GM18951 (cell line): ENCODE measurements around the gene ASAP2.

ENCODE experiments used
- POLR2A ChIP-seq: IDR thresholded peaks from 4 replicates; pipeline ENCODE4 v1.6.1; 2011; ENCODE audit warnings: mild to moderate bottlenecking; ENCODE audit not compliant: insufficient read length, insufficient read depth; ENCODE audit errors: extremely low read depth
- in situ Hi-C: fragments of 300-500 bp; cut with MboI; formaldehyde crosslinking; loops from one replicate; pipeline ENCODE4 v1.12.0; 2022; ENCODE audit warnings: low sequenced_read_pairs, mixed read lengths, inconsistent platforms; ENCODE audit not compliant: unreplicated experiment

The ASAP2 gene

GRCh38 chr2:9310377-9310776 lies 103.8 kb downstream of the ASAP2 start:
- no peak for TF ChIP-seq POLR2A
- in situ Hi-C loops = no loop called here

- in situ Hi-C loops = no loop called here
- no peak for TF ChIP-seq POLR2A
These were observed 104.2 kb downstream of the ASAP2 start for GRCh38 chr2:9310798-9311197.

- TF ChIP-seq POLR2A = no peak
- in situ Hi-C loops = no loop called here
These were observed 104.9 kb downstream of the ASAP2 start for GRCh38 chr2:9311488-9311887.

DNA sequence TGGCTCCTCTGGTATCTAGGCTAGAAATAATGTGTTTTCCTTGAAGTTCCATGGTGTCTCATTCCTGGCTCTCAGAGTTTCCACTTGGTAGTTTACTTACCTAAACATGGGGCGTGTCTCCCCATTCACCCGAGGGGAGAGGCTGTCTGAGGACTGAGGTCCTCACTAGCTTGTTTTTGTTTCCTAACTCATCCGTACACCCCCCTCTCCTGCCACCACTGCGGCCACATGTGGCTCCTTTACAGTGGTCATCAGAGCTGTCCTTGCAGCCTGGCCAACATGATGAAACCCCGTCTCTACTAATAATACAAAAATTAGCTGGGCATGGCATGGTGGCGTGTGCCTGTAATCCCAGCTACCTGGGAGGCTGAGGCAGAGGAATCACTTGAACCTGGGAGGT lies 106.0 kb downstream of the ASAP2 start:
- in situ Hi-C loops = no loop called here
- no peak for TF ChIP-seq POLR2A

DNA sequence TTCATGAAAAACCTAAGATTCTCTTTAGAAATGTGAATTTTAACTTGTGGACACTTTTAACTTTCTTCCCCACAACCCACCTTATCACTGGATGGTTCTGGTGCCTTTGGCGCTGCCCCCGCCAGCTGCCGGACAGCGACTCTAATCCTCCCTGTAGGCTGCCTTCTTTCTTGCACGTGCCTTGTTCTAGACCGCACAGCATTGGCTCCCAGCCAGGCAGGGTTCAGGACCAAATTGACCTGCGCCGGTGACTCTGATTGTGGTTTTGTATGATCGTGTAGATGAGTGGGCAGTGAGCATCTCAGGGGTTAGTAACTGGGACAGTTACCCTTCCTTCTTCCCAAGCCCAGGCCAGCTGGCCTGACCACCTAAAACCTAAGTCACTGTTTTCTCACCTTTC lies 106.8 kb downstream of the ASAP2 start:
- in situ Hi-C loops = no loop called here

DNA sequence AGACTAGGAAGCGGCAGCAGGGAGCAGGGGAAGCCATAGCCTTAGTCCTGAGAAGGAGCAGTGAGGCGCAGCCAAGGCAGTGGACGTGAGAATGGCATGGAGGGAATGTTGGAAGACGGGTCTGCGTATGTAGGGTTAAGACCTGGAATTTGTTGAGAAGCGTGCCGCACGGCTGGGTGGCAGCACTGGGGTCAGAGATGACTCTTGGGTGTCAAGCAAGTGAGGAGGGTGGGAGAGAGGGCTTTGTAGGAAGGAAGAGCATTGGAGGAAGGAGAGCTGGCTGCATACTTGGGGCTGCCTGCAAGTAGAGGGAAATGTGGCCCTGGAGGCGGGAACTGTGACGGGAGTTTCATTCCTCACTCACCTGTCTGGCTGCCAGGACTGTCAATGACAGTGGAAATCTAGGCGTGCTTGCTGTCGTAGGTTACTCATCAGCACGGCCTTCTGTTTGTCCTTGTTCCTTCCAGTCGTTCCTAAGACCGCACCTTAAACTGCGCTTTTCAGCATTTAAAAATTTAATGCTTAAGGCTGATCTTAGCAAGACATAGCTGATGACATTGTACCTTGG lies 108.8 kb downstream of the ASAP2 start:
- TF ChIP-seq POLR2A = no peak
- in situ Hi-C loops = no loop called here

More for the DNA sequence above, 106.8 kb downstream of the ASAP2 start:
- TF ChIP-seq POLR2A = no peak

GRCh38 chr2:9317559-9317958 lies 110.9 kb downstream of the ASAP2 start:
- no peak for TF ChIP-seq POLR2A
- in situ Hi-C loops = no loop called here

DNA sequence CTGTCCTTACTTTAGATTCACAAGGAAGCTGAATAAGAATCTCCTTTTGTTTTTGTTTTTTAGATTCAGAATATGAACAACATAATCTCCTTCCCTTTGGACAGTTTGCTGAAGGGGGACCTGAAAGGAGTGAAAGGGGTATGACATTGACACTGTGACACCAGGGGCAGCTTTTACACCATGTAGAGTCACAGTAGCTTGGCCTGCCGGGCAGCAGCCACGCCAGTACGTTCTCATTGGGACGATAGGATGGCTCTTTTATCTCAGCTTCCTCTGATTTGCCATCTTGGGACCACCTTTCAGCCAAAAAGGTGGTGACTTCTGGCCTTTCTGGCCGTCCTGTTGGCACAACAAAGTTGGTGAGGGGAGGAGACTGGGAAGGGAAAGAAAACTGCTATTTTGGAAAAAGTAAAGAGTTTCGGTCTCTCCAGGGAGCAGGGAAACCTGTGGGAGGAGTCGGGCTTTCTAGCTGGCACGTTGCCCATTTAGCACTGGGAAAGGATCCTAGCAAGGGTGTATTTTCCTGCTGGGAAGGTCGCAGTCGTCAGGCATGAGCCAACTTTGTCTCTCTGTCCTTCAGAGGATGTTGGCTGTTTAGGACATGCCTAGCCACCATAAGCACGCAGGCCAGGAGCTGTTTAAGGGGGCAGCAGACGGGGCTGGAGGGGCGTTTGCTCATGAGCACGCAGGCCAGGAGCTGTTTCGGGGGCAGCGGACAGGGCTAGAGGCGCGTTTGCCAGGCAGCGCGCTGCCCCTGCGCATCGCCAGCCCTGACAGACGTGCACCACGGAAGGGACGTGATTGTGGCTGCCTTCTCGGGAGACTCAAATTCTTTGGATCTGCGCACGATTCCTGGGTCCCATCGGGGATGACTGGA lies 112.1 kb downstream of the ASAP2 start:
- in situ Hi-C loops = no loop called here
- TF ChIP-seq POLR2A = no peak

GRCh38 chr2:9319338-9319715 lies 112.7 kb downstream of the ASAP2 start:
- no peak for TF ChIP-seq POLR2A
- in situ Hi-C loops = no loop called here

GRCh38 chr2:9322576-9322975 lies 116.0 kb downstream of the ASAP2 start:
- TF ChIP-seq POLR2A = no peak

DNA sequence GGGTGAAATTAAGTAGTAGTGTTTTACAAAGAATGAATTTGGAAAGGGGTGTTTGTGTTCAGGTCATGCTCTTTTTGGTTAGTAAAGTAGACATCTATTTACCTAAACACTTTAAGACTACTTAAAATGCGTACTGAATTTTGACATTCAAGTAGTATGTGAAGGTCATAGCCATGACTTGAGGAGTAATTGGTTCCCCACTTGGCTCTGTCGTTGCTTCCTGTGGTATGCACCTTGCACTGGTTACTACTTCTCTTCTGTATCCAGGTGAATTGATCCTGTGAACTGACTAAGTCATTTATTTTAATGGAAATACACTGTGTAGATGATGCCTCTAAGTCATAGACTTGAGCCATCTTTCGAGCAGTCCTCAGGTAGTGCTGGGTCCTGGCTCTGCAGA lies 118.8 kb downstream of the ASAP2 start:
- in situ Hi-C loops = no loop called here

More at GRCh38 chr2:9322576-9322975, 116.0 kb downstream of the ASAP2 start:
- in situ Hi-C loops = no loop called here

DNA sequence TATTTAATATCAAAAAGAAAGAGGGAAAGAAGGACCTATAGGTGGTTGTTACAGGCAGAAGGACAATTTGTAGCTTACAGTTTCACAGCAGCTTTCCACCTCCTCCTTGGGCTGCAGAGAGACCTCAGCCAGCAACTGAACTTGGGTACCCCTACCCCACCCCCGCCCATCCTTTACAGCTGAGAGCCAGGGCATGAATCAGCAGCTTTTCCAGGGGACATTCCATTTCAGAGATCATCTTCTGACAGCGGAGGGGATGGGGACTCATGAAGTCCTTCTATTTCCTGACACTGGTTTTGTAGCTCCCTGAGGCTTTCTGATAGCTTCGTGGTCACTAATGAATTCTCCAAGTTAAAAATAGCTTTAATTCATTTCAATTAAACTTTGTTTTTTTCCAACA lies 120.4 kb downstream of the ASAP2 start:
- in situ Hi-C loops = no loop called here
- no peak for TF ChIP-seq POLR2A

More for the DNA sequence above, 118.8 kb downstream of the ASAP2 start:
- no peak for TF ChIP-seq POLR2A

DNA sequence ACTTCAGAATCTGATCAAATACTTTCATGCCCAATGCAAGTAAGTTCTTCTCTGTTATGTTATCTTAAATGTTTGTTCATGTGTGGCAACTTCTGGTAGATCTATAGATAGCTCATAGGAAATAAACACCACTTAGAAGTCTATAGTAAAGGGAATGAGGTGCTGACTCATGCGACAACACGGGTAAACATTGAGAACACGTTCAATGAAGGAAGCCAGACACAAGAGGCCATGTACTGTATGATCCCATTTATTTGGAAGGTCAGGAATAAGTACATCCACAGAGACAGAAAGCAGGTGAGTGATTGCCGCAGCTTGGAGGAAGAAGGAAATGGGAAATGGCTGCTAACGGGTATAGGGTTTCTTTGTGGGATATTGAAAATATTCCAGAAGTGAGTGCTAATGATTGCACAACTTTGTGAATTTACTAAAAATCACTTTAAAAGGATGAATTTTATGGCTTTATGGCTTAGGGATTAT lies 121.3 kb downstream of the ASAP2 start:
- in situ Hi-C loops = no loop called here
- TF ChIP-seq POLR2A = no peak

GRCh38 chr2:9328931-9329330 lies 122.3 kb downstream of the ASAP2 start:
- in situ Hi-C loops = no loop called here
- TF ChIP-seq POLR2A = no peak

DNA sequence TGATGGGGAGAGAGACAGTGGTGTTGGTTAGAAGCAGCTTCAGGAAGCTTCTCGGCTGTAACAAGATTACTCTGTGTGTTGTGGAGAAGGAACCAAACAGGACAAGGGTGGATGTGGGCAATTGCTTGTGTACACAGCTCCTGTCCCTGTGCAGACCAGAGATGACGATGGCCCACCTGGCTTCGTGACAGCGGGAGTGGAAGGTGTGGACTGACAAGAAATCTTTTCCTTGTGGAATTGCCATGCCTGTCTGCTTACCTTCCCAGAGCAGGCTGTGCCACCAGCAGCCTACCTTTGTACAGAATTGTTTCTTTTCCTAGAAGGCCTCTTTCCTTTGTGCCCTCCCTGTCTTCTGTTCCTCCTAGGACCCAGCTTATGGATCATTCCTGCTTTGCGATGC lies 122.9 kb downstream of the ASAP2 start:
- TF ChIP-seq POLR2A = no peak
- in situ Hi-C loops = no loop called here
